Activated B cell treated with CpG ODN at 0.5 μM for 24 hours (primary cell): ENCODE results near the gene GPR157. TPM values are rescaled to one million over a fixed set of nuclear protein-coding genes. Genes with fewer than 3 reads are reported as not detected.
A peak's percentile ranks its signal among the peaks of the same experiment; 100 is the strongest.

Experiments used
- ATAC-seq: fragments of 200-7000 bp; cut with Tn5 transposase; one replicate; pipeline ENCODE4 v1.10.0; 2021; ENCODE audit warnings: low read depth, mild to moderate bottlenecking, moderate library complexity
- CTCF ChIA-PET: fragments of 350-600 bp; sonication (Branson Sonifier 250); formaldehyde crosslinking; loops from one replicate; lab custom pipeline; 2021; ENCODE audit warnings: antibody characterized with exemption; lab: Charles Lee
- POLR2A ChIA-PET: fragments of 350-600 bp; sonication (Branson Sonifier 250); formaldehyde crosslinking; loops from one replicate; lab custom pipeline; 2021; ENCODE audit warnings: antibody characterized with exemption; lab: Charles Lee
- DNase-seq: peaks from one replicate; pipeline ENCODE4 v3.0.0; 2022
- H3K27ac Mint-ChIP-seq: one replicate; pipeline ENCODE4 v1.8.0; 2020; ENCODE audit warnings: mixed read lengths
- H3K27me3 Mint-ChIP-seq: one replicate; pipeline ENCODE4 v1.8.0; 2021; ENCODE audit warnings: mixed read lengths
- H3K36me3 Mint-ChIP-seq: one replicate; pipeline ENCODE4 v1.8.0; 2021; ENCODE audit warnings: low read depth, mixed read lengths
- H3K4me1 Mint-ChIP-seq: one replicate; pipeline ENCODE4 v1.8.0; 2021; ENCODE audit warnings: mixed read lengths
- H3K4me3 Mint-ChIP-seq: one replicate; pipeline ENCODE4 v1.8.0; 2020; ENCODE audit warnings: mild to moderate bottlenecking, mixed read lengths
- H3K9me3 Mint-ChIP-seq: one replicate; pipeline ENCODE4 v1.8.0; 2020; ENCODE audit warnings: mixed read lengths
- intact Hi-C: fragments of 100-400 bp; cut with micrococcal nuclease; formaldehyde crosslinking; loops from one replicate; pipeline ENCODE4 v1.15.1; 2024
- total RNA-seq: library from RNA; stranded (reverse); gene quantifications from 2 replicates; pipeline ENCODE4 v1.2.3, GENCODE V29; 2022
- TF ChIP-seq, protein P1 (sequence below): fragments of 200-600 bp; IDR thresholded peaks from one replicate; pipeline ENCODE4 v1.8.0; 2022; ENCODE audit warnings: antibody characterized with exemption, mild to moderate bottlenecking

The GPR157 gene
- total RNA-seq, 1 donor from 2014 or later: 7.0 TPM

DNA sequence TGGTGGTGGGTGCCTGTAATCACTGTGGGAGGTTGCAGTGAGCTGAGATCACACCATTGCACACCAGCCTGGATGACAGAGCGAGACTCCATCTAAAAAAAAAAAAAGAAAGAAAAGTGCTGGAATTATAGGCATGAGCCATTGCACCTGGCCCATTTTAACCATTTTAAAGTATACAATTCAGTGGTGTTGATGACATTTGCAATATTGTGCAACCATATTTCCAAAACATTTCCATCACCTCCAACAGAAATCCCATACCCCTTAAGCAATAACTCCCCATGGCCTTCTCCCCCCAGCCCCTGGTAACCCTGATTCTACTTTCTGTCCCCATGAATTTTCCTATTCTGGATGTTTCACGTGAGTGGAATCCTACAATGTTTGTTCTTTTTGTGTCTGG is 11.0 kb upstream of the GPR157 start:
- no peak for DNase-seq
- ATAC-seq: no peak
- Mint-ChIP-seq H3K27me3 (peaks cover 4% of the 10 kb centered on the region), H3K4me3 (no peak overlapping the region), H3K9me3 (no peaks in the 10 kb centered on the region), H3K27ac (no peak overlapping the region), H3K36me3 (no peaks in the 10 kb centered on the region), H3K4me1 (peaks cover 11% of the 10 kb centered on the region)
- TF ChIP-seq, protein P1, sequence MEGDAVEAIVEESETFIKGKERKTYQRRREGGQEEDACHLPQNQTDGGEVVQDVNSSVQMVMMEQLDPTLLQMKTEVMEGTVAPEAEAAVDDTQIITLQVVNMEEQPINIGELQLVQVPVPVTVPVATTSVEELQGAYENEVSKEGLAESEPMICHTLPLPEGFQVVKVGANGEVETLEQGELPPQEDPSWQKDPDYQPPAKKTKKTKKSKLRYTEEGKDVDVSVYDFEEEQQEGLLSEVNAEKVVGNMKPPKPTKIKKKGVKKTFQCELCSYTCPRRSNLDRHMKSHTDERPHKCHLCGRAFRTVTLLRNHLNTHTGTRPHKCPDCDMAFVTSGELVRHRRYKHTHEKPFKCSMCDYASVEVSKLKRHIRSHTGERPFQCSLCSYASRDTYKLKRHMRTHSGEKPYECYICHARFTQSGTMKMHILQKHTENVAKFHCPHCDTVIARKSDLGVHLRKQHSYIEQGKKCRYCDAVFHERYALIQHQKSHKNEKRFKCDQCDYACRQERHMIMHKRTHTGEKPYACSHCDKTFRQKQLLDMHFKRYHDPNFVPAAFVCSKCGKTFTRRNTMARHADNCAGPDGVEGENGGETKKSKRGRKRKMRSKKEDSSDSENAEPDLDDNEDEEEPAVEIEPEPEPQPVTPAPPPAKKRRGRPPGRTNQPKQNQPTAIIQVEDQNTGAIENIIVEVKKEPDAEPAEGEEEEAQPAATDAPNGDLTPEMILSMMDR: no peak
- ChIA-PET CTCF (interaction anchor here (1.0 to 1.2 kb wide), 2 partner anchors 56 kb away, joined by 3 read pairs; no protein-coding TSS in a partner anchor), POLR2A (interaction anchor here (0.7 kb wide), 1 partner anchor 13 kb away, joined by 4 read pairs; no protein-coding TSS in a partner anchor)
- intact Hi-C loops: loop anchor here (5.0 kb wide), 1 partner anchor 42 kb away; no protein-coding TSS in a partner anchor

DNA sequence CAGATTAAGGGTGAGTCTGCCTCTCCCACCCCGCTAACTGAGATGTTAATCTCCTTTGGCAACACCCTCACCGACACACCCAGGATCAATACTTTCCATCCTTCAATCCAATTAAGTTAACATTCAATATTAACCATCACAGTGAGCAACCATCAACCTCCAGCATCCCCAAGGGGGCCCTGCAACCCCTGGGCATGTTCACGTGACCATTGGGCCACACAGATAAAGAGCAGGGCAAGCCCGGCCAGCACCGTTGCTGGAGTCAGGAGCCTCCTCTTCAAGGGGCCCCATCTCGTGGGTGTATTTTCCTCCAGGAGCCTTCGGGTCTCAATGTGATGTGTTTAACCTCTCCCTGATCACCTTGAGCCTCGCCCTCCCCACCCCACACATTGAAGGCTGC is 8.0 kb upstream of the GPR157 start:
- TF ChIP-seq, protein P1: no peak
- ChIA-PET POLR2A (no interaction called here), CTCF (no interaction called here)
- H3K4me3 Mint-ChIP-seq: no peak overlapping the region
- H3K9me3 Mint-ChIP-seq: no peaks in the 10 kb centered on the region
- H3K27me3 Mint-ChIP-seq: peaks cover 4% of the 10 kb centered on the region
- peaks cover 13% of the 10 kb centered on the region for H3K4me1 Mint-ChIP-seq
- ATAC-seq (no peak), DNase-seq (no peak)
- no peak overlapping the region for H3K27ac Mint-ChIP-seq
- intact Hi-C loops: no loop called here
- H3K36me3 Mint-ChIP-seq: no peaks in the 10 kb centered on the region

DNA sequence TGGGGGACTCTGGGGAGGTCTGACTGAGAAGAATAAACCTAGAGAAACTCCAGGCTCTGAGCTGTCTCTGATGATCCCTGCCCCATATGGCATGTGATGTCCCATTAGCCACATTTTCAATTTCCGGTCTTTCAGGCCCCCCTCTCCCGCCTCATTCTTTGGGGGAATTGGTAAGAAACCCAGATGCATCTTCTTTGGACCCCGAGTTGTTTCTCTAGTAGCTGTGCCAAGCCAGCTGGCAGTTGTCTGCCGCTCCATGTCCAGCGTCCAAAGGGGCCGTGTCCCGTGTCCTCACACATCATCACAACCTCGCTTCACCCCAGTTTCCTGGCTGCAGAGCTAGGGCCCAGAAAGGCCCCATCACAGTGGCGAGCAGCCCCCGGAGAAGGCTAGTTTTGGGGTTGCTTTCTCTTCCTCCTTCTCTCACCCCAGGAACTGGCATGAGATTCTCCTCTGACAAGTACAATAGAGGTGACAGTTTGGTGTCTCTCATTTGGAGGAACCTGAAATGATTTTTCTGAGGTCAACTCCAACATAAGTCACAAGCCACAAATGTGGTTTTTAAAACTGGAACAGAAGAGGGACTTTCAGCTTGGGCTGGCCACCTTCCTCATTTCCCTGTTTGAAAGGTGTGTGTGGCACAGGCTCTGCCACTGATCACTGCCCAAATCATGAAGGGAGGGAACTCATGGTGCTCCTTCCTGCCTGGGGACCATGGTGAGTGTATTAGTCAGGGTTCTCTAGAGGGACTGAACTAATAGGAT is 6.4 kb upstream of the GPR157 start:
- ChIA-PET POLR2A (no interaction called here), CTCF (interaction anchor here (1.2 kb wide), 2 partner anchors 47 to 61 kb away, joined by 3 to 4 read pairs; no protein-coding TSS in a partner anchor)
- Mint-ChIP-seq H3K4me1 (peaks cover 30% of the 10 kb centered on the region), H3K36me3 (no peaks in the 10 kb centered on the region), H3K4me3 (no peak overlapping the region), H3K9me3 (no peaks in the 10 kb centered on the region), H3K27me3 (peaks cover 2% of the 10 kb centered on the region), H3K27ac (peak overlapping the region; percentile 46)
- TF ChIP-seq, protein P1: no peak
- ATAC-seq: peak; percentile 53
- intact Hi-C loops: no loop called here
- no peak for DNase-seq

DNA sequence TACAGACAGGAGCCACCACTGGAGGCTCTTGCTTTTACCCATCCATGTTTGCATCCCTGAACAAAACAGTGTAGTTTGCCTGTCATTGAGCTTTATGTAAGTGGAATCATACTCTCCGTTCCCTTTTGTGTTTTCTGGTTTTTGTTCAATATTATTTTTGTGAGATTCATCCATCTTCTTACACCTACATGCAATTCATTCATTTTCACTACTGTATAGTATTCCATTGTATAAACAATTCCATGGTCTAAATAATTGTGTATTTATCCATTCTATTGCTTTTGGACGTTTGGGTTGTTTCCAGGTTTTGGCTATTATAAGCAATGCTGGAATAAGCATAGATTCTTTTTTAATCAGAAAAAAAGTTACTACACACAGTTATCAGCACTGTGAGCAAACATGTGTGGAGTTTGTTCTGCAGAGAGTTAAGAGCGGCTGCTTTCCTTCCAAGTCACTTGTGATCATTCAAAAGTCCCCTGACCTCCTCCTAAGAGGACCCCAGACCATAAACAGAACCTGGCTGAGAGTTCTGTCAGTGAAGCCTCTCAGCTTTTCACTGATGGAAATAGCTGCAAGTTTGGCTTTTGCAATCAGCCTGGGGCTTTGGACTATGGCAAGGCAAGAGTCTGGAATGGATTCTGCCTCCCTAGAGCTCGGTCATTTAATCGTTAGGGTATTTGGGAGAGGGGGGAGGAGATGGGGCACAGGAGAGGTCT is 5.1 kb upstream of the GPR157 start:
- H3K27me3 Mint-ChIP-seq: no peaks in the 10 kb centered on the region
- ATAC-seq: no peak
- no peaks in the 10 kb centered on the region for H3K9me3 Mint-ChIP-seq
- H3K4me3 Mint-ChIP-seq: no peak overlapping the region
- DNase-seq: no peak
- peaks cover 39% of the 10 kb centered on the region for H3K4me1 Mint-ChIP-seq
- TF ChIP-seq, protein P1: no peak
- no peaks in the 10 kb centered on the region for H3K36me3 Mint-ChIP-seq
- intact Hi-C loops: no loop called here
- ChIA-PET POLR2A (no interaction called here), CTCF (interaction anchor here (1.2 kb wide), 2 partner anchors 48 to 62 kb away, joined by 3 to 4 read pairs; no protein-coding TSS in a partner anchor)
- H3K27ac Mint-ChIP-seq: no peak overlapping the region
